Measurements from ENCODE around the gene RNF224.
A peak's percentile ranks its signal among the peaks of the same experiment; 100 is the strongest.

RNF224 gene

GRCh38 chr9:137215196-137215986, 11.9 kb upstream of the RNF224 start:
- DNase-seq: no peak

GRCh38 chr9:137216188-137216965, 10.9 kb upstream of the RNF224 start:
- no peak for DNase-seq

DNA sequence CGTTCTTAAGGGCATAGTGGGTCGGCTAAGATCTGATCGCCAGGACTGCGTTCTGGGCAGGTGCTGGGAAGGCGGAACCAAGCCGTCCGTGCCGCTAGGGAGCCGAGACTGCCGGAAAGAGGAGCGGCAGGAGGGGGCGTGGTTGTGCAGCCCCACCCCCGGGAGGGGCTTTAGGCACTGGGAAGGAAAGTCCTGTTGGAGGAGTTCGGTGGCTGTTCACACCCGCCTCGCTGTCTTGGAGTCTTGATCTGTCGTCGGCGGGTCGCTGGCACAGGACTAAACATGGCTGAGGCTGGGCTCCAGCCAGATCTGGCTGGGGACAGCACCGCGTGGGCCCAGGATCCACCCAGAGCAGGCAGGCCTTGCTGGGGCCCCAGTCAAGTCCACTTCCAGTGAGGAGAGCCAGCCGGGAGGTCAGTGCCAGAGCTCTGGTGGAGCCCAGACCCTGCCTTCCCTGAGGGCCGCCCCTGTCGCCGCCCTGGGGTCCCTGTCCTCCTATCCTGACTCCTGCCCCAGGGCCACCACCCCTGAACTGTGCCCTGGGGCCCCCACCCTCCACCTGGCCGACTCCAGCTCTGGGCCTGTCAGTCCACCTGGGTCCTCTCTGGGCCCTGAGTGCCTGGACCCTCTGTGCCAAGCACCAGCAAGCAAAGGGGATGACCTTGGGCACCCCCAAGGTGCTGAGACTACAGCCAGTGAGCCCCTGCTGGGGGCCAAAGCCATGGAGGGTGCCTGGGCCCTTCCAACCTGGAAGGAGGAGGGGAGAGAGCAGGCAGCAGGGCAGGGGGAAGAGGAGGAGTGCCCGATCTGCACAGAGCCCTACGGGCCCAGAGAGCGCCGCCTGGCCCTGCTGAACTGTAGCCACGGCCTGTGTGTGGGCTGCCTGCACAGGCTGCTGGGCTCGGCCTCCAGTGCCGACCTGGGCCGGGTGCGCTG, 9.8 kb upstream of the RNF224 start:
- peak in 2 of 4 experiments; percentile 27 to 43 for DNase-seq

DNA sequence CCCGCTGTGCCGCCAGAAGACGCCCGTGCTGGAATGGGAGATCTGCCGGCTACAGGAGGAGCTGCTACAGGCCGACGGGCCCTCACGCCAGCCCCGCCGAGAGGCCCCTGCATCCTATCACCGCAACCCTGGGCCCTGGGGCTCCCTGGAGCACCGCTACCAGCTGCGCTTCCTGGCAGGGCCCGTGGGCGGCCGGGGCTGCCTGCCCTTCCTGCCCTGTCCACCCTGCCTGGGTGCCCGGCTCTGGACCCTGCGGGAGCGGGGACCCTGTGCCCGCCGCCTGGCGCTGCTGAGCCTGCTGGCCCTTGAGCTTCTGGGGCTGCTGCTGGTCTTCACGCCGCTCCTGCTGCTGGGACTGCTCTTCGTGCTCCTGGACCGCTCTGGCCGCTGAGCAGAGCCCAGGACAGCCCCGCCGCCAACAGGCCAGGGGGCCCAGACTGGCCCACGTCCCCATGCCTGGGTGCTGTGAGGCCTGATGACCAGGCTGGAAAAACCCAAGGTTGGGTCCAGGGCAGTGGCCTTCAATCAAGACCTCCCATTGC, 9.0 kb upstream of the RNF224 start:
- no peak for DNase-seq

DNA sequence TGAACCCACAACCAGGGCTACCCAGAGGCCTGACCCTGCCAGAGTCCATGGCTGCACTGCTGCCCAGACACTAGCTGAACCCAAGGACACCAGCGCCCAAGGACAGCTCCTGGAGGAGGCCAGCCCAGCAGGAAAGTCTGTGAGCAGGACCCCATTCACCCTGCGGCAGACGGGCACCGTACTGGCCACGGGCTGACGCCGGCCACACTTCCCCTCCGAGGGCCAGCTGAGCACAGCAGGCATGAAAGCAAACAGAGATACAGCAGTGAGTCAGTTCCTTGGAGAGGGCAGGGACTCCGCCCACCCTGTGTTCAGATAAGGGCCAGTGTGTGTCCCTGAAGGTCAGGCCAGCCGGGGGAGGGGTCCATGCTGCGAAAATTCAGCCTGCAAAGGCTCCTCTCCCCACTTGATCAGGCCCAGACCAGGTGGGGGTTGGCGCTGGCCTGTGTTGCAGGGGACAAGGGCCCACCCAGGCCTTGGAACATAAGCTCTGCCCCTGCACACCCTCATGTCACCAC, 8.5 kb upstream of the RNF224 start:
- DNase-seq: peak; percentile 35 to 70 (median 60)

DNA sequence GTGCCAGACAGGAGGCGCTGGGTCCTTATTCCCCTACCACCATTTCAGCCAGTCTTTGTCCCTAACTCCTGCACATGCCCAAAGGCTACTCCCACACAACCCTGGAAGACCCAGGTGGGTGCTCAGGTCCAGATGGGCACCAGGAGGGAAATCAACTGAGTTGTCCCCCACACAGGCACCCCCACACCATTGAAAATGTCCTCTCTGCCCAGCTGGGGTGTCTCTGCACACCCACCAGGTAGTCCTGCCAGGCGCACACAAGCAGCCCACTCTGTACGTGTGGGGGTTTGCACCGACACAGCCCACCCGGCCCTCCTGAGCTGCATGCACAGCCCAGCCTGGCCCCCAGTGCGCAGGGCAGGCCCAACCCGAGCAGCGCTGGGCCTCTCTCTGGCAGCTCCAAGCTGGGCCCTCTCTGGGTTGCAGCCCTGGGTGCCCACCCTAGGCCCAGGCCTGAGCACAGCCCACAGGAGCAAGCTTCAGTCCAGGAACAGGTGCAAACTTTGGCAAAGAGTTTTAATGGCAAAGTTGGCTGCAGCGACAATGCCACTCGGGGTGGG, 7.5 kb upstream of the RNF224 start:
- DNase-seq: no peak

DNA sequence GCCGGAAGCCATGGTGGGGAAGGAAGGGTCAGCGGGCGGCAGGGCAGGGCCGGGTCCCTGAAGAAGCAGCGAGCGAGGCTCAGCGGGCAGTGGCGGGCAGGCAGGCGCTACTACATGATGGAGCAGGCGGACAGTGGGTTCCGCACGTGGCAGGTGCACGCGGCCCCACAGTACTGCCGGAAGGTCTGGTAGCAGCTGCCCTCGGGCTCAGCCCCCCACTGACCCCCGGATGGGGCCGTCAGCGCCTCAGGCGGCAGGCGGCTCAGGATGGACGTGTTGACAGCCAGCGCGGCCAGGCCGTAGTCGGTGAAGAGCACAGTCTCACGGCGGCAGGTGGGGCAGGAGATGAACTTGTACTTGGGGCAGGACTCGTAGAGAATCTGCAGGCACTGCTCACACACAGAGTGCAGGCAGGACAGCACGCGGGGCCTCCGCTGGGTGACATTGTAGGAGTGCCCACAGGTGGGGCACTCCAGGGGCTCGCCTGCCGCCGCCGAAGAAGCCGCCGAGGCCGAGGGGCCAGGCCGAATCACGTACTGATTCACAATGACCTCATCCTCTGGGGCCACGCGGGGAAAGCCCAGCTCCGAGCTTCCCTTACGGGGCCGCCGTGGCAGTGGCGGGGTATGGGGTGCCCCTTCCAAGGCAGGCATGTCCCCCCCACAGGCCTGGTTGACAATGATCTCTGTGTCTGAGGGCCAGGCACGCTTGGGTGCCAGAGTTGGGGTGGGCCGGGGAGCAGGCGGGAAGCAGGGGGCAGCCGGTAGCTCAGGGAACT, 6.8 kb upstream of the RNF224 start:
- no peak for DNase-seq

DNA sequence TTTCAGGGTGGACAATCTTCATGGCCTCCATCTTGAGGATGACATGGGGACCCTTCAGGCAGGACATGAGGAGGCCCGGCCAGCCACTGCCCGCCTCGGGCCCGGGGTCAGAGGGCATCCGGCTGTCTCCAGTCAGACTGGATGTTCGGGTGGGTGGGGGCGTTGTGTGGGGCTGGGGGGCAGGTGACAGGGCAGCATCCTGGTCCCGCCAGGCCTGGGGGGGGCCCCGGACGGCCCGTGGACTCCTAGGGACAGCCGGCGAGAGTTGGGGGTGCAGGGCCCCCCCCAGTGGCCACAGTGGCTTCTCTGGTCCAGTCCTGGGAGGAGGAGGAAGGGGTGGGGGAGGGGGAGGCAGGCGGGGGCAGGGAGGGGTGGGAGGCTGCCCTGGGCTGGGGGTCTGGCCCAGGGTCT, 6.2 kb upstream of the RNF224 start:
- no peak for DNase-seq

- DNase-seq: no peak
Measured at GRCh38 chr9:137221506-137222111, 5.7 kb upstream of the RNF224 start.

- peak in 2 of 4 experiments; percentile 29 to 38 for DNase-seq
Measured at GRCh38 chr9:137222190-137223077, 4.9 kb upstream of the RNF224 start, which contains the start of gene RNF208. TSS of gene RNF208 (minus strand) at chr9:137222240. CDS start at chr9:137221212, 1,028 bp downstream.

DNA sequence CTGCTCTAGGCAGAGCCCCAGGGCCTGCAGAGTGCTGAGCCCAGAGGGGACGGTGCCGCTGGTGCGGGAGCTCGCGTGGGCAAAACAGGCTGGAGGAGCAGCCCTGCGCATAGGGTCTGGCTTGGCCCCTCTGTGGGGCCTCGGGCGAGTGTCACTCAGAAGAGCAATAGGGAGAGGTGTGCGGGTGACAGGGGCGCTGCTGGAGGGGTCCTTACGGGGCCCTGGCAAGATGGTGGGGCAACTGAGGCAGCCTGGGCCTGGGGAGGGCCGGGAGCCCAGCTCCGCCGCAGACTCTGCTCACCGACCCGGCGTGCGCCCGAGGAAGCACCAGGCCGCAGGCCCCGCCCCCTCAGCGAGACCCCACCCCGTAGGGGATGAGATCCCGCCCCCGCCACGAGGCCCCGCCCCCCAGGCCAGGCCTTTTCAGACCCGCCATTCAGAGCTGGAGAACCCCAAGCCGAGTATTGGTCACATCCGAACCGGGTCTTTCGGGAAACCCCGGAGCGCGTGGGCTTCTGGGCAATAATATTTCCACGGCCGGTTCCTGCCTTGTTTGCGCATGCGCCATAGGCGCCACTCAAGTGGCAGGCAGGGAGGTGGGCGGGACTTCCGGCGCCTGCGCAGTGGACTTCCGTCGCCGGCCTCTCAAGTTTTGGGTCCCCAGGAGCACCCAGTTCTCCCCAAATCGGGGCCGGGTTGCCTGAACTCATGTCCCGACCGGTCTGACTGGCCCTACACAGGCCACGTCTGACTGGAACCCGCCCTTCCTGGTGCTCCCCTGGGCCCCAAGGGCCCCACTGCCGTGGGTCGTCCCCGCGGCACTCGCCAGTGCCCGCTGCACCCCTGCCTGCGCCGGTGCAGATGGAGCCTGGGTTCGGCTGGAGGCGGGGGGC, 4.0 kb upstream of the RNF224 start:
- peak; percentile 99 to 100 (median 100) for DNase-seq

DNA sequence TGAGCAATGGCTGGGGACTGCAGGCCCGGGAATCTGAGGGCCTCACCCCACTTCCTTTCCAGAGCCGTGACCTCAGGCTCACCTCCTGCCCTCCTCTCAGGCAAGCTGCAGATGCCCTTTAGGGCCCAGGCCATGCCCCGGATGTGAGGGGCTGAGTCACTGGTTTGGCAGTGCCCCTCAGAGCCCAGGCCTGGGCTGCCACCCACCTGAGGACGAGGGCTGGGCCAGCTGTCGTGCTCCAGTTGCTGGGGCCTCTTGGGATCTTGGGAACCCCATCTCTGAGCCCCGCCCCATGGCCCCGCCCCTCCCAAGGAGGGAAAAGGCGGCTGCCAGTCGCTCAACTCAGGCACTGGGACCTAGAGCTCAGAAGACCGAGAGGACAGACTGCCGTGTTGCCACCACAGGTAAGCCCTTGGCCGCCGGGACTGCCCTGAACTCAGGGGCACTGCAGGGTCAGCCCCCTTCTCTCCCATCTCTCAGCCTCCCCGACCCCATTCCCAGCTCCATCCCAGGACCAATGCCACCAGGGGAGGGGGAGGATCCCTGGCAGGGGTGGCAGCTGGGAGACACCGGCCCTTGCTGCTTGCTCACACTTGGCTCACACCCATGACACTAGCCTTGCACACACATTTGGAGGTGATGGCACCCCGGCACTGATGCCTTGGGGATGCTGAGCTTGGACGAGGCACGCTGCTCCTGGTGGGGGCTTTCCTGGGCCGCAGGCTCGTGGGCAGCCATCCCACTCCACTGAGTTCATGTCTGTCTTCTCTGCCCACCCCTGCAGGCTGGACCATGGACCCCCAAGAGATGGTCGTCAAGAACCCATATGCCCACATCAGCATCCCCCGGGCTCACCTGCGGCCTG, 2.2 kb upstream of the RNF224 start, which contains the start of gene CYSRT1:
Gene CYSRT1 (plus strand): TSS at position 345 of the 865 bp plus-strand sequence. CDS start 448 bp downstream, at position 793.
- DNase-seq: peak; percentile 18 to 49 (median 44)

- no peak for DNase-seq
Measured at GRCh38 chr9:137225699-137226331, 1.5 kb upstream of the RNF224 start.

DNA sequence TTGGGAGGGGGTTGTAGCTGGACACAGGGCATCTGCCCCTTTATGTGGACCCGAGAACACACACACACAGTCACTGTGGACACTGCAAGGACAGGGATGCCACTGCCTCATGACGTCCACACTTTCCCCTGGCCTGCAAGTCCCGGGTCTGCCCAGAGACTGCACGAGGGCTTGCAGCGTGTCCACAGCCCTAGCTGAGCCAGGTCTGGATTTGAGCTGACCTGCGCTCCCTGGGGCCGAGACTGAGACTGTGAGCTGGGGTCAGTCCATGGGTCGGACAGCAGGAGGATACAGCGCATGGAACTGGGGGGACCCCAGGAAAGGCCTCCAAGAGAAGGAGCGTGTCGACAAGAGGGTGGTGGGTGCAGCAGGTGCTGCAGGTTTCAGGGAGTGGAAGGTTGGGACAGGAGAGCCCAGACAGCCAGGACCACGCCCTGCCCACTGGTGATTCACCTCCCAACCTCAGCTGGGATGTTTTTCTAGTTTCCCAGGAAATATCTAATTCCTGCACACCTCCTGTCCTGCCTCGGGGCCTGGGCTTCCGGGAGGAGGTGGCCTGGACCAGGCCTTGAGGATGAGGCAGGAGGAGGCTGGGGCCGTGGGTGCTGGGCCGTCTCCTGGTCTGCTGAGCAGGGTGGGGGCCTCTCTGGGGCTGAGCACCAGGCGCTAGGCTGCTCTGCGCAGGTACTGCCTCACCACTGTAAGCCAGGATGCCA, 806 bp upstream of the RNF224 start:
- DNase-seq: no peak

GRCh38 chr9:137227853-137228505, 677 bp downstream of the RNF224 start:
- DNase-seq: no peak
